Activated T-cell treated with anti-CD3 and anti-CD28 coated beads, Interleukin-2, amount 50 U/mL, for 24 hours (primary cell): ENCODE data around the gene RIMBP2.

Experiments
- DNase-seq: peaks from one replicate; pipeline ENCODE4 v3.0.0-alpha.2; 2020
- H3K27ac Mint-ChIP-seq: 2 replicates; pipeline ENCODE4 v1.8.0; 2020; ENCODE audit warnings: mild to moderate bottlenecking, mixed read lengths
- H3K27me3 Mint-ChIP-seq: 2 replicates; pipeline ENCODE4 v1.8.0; 2020; ENCODE audit warnings: mixed read lengths
- H3K36me3 Mint-ChIP-seq: 2 replicates; pipeline ENCODE4 v1.8.0; 2020; ENCODE audit warnings: low read depth, mixed read lengths
- H3K4me1 Mint-ChIP-seq: 2 replicates; pipeline ENCODE4 v1.8.0; 2020; ENCODE audit warnings: low read depth, mixed read lengths
- H3K4me3 Mint-ChIP-seq: 2 replicates; pipeline ENCODE4 v1.8.0; 2020; ENCODE audit warnings: mild to moderate bottlenecking, moderate library complexity, mixed read lengths
- H3K9me3 Mint-ChIP-seq: 2 replicates; pipeline ENCODE4 v1.8.0; 2020; ENCODE audit warnings: mixed read lengths

Gene RIMBP2

GRCh38 chr12:130508318-130508717, 207.8 kb downstream of the RIMBP2 start:
- H3K4me3 Mint-ChIP-seq, result no peak overlapping the region
- no peaks in the 10 kb centered on the region for H3K27me3 Mint-ChIP-seq
- no peak overlapping the region for H3K27ac Mint-ChIP-seq
- H3K9me3 Mint-ChIP-seq, result peaks cover 4% of the 10 kb centered on the region
- H3K4me1 Mint-ChIP-seq, result no peaks in the 10 kb centered on the region
- no peaks in the 10 kb centered on the region for H3K36me3 Mint-ChIP-seq
- no peak for DNase-seq

GRCh38 chr12:130506844-130507243, 209.3 kb downstream of the RIMBP2 start:
- no peak overlapping the region for H3K27ac Mint-ChIP-seq
- H3K4me3 Mint-ChIP-seq, result no peak overlapping the region
- H3K27me3 Mint-ChIP-seq, result no peaks in the 10 kb centered on the region
- H3K4me1 Mint-ChIP-seq, result no peaks in the 10 kb centered on the region
- H3K9me3 Mint-ChIP-seq, result peaks cover 4% of the 10 kb centered on the region
- no peaks in the 10 kb centered on the region for H3K36me3 Mint-ChIP-seq
- no peak for DNase-seq

GRCh38 chr12:130504840-130505175, 211.3 kb downstream of the RIMBP2 start:
- peaks cover 4% of the 10 kb centered on the region for H3K9me3 Mint-ChIP-seq

GRCh38 chr12:130504110-130504839, 211.8 kb downstream of the RIMBP2 start:
- no peak overlapping the region for H3K4me3 Mint-ChIP-seq
- H3K9me3 Mint-ChIP-seq, result peaks cover 4% of the 10 kb centered on the region
- H3K27me3 Mint-ChIP-seq, result no peaks in the 10 kb centered on the region
- no peak overlapping the region for H3K27ac Mint-ChIP-seq
- DNase-seq, result no peak
- H3K4me1 Mint-ChIP-seq, result no peaks in the 10 kb centered on the region
- H3K36me3 Mint-ChIP-seq, result no peaks in the 10 kb centered on the region

More at GRCh38 chr12:130504840-130505175, 211.3 kb downstream of the RIMBP2 start:
- Mint-ChIP-seq H3K27ac (no peak overlapping the region), H3K27me3 (no peaks in the 10 kb centered on the region), H3K36me3 (no peaks in the 10 kb centered on the region), H3K4me1 (no peaks in the 10 kb centered on the region), H3K4me3 (no peak overlapping the region)
- DNase-seq, result no peak

GRCh38 chr12:130501821-130502220, 214.3 kb downstream of the RIMBP2 start:
- no peak for DNase-seq
- Mint-ChIP-seq H3K27me3 (no peaks in the 10 kb centered on the region), H3K4me1 (no peaks in the 10 kb centered on the region), H3K4me3 (no peak overlapping the region), H3K9me3 (peaks cover 1% of the 10 kb centered on the region), H3K36me3 (no peaks in the 10 kb centered on the region), H3K27ac (no peak overlapping the region)

- no peaks in the 10 kb centered on the region for H3K9me3 Mint-ChIP-seq
- no peaks in the 10 kb centered on the region for H3K36me3 Mint-ChIP-seq
- H3K4me1 Mint-ChIP-seq, result no peaks in the 10 kb centered on the region
- H3K27me3 Mint-ChIP-seq, result no peaks in the 10 kb centered on the region
- H3K27ac Mint-ChIP-seq, result no peak overlapping the region
- no peak for DNase-seq
- H3K4me3 Mint-ChIP-seq, result no peak overlapping the region
Observed at GRCh38 chr12:130500835-130501330, 215.2 kb downstream of the RIMBP2 start.

GRCh38 chr12:130499474-130499873, 216.6 kb downstream of the RIMBP2 start:
- H3K4me1 Mint-ChIP-seq, result no peaks in the 10 kb centered on the region
- no peaks in the 10 kb centered on the region for H3K36me3 Mint-ChIP-seq
- H3K9me3 Mint-ChIP-seq, result no peaks in the 10 kb centered on the region
- no peak overlapping the region for H3K4me3 Mint-ChIP-seq
- no peaks in the 10 kb centered on the region for H3K27me3 Mint-ChIP-seq
- no peak overlapping the region for H3K27ac Mint-ChIP-seq
- DNase-seq, result no peak

- H3K9me3 Mint-ChIP-seq, result no peaks in the 10 kb centered on the region
- no peak overlapping the region for H3K27ac Mint-ChIP-seq
- H3K36me3 Mint-ChIP-seq, result no peaks in the 10 kb centered on the region
- no peaks in the 10 kb centered on the region for H3K27me3 Mint-ChIP-seq
- DNase-seq, result no peak
- H3K4me3 Mint-ChIP-seq, result no peak overlapping the region
- no peaks in the 10 kb centered on the region for H3K4me1 Mint-ChIP-seq
Observed at GRCh38 chr12:130498589-130499385, 217.3 kb downstream of the RIMBP2 start.

- Mint-ChIP-seq H3K4me1 (no peaks in the 10 kb centered on the region), H3K36me3 (no peaks in the 10 kb centered on the region), H3K27ac (no peak overlapping the region), H3K4me3 (no peak overlapping the region), H3K27me3 (no peaks in the 10 kb centered on the region), H3K9me3 (no peaks in the 10 kb centered on the region)
- no peak for DNase-seq
Observed at GRCh38 chr12:130497991-130498390, 218.1 kb downstream of the RIMBP2 start.

- Mint-ChIP-seq H3K27me3 (no peaks in the 10 kb centered on the region), H3K9me3 (no peaks in the 10 kb centered on the region), H3K27ac (no peak overlapping the region), H3K4me1 (no peaks in the 10 kb centered on the region), H3K36me3 (no peaks in the 10 kb centered on the region), H3K4me3 (no peak overlapping the region)
- DNase-seq, result no peak
Observed at GRCh38 chr12:130497321-130497720, 218.8 kb downstream of the RIMBP2 start.

- Mint-ChIP-seq H3K27ac (no peak overlapping the region), H3K27me3 (no peaks in the 10 kb centered on the region), H3K4me1 (no peaks in the 10 kb centered on the region), H3K36me3 (no peaks in the 10 kb centered on the region), H3K9me3 (no peaks in the 10 kb centered on the region), H3K4me3 (no peak overlapping the region)
- no peak for DNase-seq
Observed at GRCh38 chr12:130496516-130497120, 219.5 kb downstream of the RIMBP2 start.

- Mint-ChIP-seq H3K27ac (no peak overlapping the region), H3K4me3 (no peak overlapping the region), H3K4me1 (no peaks in the 10 kb centered on the region), H3K9me3 (no peaks in the 10 kb centered on the region), H3K27me3 (no peaks in the 10 kb centered on the region), H3K36me3 (no peaks in the 10 kb centered on the region)
- DNase-seq, result no peak
Observed at GRCh38 chr12:130495156-130495555, 220.9 kb downstream of the RIMBP2 start.

- no peaks in the 10 kb centered on the region for H3K27me3 Mint-ChIP-seq
- H3K36me3 Mint-ChIP-seq, result no peaks in the 10 kb centered on the region
- no peak overlapping the region for H3K4me3 Mint-ChIP-seq
- H3K4me1 Mint-ChIP-seq, result no peaks in the 10 kb centered on the region
- H3K27ac Mint-ChIP-seq, result no peak overlapping the region
- DNase-seq, result no peak
- no peaks in the 10 kb centered on the region for H3K9me3 Mint-ChIP-seq
Observed at GRCh38 chr12:130494736-130495135, 221.4 kb downstream of the RIMBP2 start.

GRCh38 chr12:130493951-130494350, 222.1 kb downstream of the RIMBP2 start:
- H3K4me3 Mint-ChIP-seq, result no peak overlapping the region
- no peak overlapping the region for H3K27ac Mint-ChIP-seq

More at GRCh38 chr12:130493951-130494350, 222.1 kb downstream of the RIMBP2 start:
- Mint-ChIP-seq H3K36me3 (no peaks in the 10 kb centered on the region), H3K27me3 (peaks cover 4% of the 10 kb centered on the region), H3K4me1 (no peaks in the 10 kb centered on the region), H3K9me3 (no peaks in the 10 kb centered on the region)
- no peak for DNase-seq
